Skin epidermis (tissue), 12 donors: ENCODE data around the gene HBS1L.

ENCODE experiments used
- H3K27ac ChIP-seq, 21 experiments: fragments of 200-600 bp; sonication (generic) in 11 of 21; one replicate each; pipeline ENCODE4 v1.5.0; 2020; ENCODE audit warnings: mild to moderate bottlenecking in 3 of 21, inconsistent platforms in 2 of 21, moderate library complexity in 2 of 21
- H3K4me3 ChIP-seq, 7 experiments: fragments of 200-600 bp; sonication (generic) in 2 of 7; one replicate each; pipeline ENCODE4 v1.5.0; 2020; ENCODE audit warnings: inconsistent platforms in 2 of 7, mild to moderate bottlenecking in 2 of 7, moderate library complexity in 1 of 7

The HBS1L gene

DNA sequence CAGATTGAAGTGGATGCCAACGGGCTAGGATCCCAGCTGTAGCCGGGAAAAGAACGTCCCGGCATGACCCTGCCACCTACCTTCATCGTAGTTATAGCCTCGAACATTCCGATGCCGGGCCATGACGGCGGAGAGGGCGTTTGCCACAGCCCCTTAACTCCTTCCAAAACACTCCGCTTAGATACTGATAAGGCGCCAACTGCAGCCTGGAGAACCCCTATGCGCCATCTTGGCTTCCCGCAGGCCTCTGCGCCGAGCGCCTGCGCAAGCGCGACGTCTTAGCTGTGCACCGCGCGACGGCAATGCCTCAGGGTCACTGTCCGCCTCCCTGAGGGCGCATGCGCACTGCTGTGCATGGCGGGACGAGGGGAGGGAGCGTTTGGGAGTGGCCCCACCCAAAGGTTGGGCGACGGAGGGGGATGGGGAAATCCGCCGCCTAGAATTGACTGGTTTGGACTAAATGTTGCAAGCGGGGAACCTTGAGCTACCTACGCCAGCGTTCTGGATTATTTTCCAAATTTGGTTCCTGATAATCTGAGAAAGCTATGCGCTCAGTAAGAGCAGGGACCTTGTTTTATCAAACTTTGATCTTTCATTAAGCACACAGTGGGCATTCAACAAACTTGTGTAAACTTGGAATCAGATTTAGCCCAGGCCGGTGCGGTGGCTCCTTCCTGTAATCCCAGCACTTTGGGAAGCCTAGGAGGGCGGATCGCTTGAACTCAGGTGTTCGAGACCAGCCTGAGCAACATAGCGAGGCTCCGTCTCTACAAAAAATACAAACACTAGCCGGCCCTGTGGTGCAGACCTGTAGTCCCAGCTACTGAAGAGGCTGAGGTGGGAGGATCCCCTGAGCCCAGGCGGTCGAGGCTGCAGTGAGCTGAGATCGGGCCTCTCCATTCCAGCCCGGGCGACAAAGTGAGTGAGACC, at the start of gene HBS1L:
Gene HBS1L (minus strand): TSS at position 254 of the 930 bp plus-strand sequence. CDS start 131 bp downstream, at position 123.
- Histone ChIP-seq H3K27ac (peak within 1 kb of the TSS; percentile 42 to 94 (median 85)), H3K4me3 (peak within 1 kb of the TSS; percentile 67 to 98 (median 89))

DNA sequence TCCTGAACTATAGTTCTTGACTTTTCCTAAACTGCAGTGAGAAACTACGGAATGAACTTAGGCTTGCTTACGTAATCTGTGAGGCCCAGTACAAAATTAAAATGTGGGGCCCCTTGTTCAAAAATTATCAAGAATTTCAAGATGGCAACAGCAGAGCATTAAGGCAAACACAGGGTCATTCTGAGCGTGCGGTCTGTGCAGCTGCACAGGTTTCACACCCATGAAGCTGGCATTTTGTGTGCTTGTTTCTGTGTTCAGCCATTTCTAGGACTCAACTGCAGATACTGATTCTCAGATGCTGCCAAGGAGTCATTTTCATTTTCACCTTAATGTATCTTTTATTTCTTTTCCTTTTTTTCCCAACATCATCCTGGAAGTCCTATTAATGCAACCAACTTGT, 49.6 kb upstream of the HBS1L start:
- no peak overlapping the region for H3K27ac ChIP-seq
- H3K4me3 ChIP-seq = no peak overlapping the region

DNA sequence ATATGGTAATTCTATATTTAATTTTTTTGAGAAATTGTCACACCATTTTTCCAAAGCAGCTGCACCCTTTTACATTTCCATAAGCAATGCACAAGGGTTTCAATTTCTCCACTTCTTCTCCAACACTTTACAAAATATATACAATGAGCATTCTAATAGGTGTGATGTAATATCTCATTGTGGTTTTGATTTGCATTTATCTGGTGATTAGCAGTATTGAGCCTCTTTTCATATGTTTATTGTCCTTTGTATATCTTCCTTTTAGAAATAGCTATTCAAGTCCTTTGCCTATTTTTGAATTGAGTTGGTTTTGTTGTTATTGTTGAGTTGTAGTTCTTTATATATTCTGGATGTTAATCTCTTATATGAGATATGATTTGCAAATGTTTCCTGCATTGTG, 47.6 kb upstream of the HBS1L start:
- Histone ChIP-seq H3K27ac (no peak overlapping the region), H3K4me3 (no peak overlapping the region)

DNA sequence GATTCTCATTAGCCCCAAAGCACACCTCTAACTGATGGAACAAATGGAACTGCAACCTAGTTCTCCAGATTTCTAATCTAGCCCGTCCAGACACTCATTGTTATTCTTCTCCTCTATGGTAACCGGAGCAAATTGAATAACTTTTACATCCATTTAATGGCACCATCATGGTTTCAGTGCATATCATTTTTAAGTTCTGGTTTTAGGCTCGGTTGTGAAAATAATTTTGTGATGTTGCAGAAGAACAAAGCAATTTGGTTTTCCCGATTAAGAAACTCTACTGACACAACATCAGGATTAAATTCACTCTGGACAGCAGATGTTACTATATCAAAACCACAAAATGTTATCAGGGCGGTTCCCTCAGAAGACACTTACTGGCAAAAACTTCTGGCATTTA, 42.5 kb upstream of the HBS1L start:
- Histone ChIP-seq H3K4me3 (no peak overlapping the region), H3K27ac (no peak overlapping the region)

DNA sequence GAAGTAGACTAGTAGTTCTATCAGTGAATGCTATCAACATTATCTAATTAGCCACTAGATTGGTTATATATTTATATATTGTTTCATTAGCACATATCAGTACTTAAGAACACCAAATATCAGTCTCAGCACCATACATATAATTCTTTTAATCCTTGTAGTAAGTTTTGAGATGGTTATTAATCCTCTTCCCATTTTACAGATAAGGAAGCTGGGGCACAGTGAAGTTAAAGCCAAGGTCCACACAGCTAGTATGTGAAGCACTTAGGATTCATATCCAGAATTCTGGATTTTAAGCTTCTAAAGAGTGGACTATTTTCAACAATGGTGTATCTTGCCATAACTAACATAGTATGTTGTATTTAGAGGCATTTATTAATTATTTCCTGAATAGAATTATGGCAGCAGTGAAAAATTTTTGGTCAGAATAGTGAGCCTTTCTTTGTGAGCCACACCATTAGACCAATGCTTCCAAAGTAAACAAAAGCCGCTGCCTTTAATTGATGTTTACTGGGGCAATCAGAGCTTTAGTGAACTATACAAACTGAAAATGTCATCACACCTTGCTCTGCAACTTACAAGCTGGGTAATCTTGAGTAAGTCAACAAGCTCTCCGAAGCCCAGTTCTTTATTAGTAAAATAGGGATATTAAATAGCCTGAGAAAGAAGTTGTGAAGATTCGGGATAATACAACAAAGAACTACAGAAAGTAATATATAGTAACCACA, 41.9 kb upstream of the HBS1L start:
- Histone ChIP-seq H3K27ac (no peak overlapping the region), H3K4me3 (no peak overlapping the region)

DNA sequence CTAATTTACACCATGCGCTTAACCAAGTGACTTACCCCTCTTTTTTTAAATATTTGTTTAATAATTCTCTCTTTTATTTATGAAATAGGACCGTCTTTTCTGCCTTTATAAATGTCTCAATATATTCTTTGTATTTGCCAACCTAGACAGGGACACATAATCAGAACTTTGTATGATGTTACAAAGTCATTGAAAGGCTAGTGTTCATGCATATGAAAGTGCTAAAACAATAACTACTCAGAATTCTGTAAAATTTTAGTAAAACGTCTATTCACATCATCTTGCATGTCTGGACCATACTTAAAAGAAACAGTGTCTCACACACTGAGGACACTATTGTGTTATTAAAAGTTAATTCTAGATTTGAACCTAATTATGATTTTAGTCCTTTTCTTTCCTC, 41.1 kb upstream of the HBS1L start:
- no peak overlapping the region for H3K4me3 ChIP-seq
- H3K27ac ChIP-seq = no peak overlapping the region

DNA sequence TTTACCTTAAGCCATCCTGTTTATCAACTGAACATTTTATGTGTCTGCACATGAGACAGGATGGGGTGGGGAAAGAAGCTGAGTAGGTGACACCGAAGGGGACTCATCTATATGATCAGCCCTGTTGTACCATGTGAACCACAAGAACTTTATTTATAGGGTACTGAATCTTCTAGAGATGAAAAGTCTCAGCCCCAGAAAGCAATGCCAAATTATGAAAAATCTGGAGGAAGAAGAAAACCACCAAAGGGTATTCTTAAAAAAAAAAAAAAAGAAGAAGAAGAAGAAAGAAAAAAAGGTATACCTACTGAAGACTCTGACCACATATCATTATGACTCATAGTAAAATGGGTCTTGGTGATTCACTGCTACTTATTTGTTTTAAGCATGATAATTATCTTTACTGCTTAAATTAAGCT, 39.8 kb upstream of the HBS1L start:
- H3K27ac ChIP-seq = peak overlapping the region in 1 of 21 experiments; percentile 27
- no peak overlapping the region for H3K4me3 ChIP-seq

DNA sequence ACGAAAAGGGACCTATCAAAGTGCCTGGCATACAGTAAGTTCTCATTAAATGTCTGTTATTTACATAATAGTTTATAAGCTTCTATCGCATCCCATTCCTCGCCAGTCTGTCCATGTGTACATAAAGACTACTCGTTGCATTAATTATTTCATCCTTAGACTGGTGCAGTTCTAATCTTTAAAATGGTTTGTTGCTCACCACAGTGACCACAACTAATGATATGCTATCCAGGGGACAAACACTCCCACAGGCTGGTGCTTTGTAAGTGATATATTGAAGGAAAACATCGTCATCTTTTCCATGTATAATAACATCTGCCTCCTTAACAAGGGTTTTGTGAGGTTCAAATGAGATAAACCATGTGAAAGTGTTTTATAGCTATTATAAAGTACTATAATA, 39.0 kb upstream of the HBS1L start:
- Histone ChIP-seq H3K4me3 (no peak overlapping the region), H3K27ac (peak overlapping the region in 1 of 21 experiments; percentile 27)

DNA sequence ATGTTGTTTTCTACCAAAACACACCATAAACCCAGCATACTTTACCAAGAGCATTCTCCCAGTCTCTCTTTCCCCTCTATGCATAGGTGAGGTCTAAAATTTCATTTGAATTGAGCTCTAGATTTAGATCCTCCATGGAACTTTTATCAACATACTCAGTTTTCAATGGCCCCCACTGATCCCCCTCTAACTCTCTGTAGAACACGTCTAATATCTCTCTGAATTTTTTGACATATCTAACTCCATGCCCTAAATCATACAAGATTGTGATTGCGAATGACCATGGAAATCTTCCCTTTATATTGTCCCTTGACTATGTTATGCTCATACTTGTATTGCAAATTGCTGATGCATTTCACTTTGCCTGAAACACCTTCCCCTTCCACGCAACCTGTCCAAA, 38.1 kb upstream of the HBS1L start:
- Histone ChIP-seq H3K4me3 (no peak overlapping the region), H3K27ac (no peak overlapping the region)

DNA sequence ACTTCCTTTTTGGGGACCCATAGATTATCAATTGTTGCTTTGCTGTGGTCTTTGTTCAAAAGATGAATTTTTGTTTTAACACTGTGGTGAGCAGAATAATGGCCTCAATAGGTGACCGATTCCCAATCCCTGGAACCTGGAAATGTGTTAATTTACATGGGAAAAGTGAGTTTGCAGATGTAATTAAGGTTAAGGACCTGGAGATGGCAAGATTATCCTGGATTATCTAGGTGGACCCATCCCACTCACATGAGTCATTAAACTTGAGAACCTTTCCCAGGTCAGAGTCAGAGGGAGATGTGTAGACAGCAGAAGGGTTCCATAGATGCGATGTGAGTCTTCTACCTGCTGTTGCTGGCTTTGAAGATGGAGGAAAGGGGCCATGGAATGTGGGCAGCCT, 36.2 kb upstream of the HBS1L start:
- Histone ChIP-seq H3K27ac (no peak overlapping the region), H3K4me3 (no peak overlapping the region)

DNA sequence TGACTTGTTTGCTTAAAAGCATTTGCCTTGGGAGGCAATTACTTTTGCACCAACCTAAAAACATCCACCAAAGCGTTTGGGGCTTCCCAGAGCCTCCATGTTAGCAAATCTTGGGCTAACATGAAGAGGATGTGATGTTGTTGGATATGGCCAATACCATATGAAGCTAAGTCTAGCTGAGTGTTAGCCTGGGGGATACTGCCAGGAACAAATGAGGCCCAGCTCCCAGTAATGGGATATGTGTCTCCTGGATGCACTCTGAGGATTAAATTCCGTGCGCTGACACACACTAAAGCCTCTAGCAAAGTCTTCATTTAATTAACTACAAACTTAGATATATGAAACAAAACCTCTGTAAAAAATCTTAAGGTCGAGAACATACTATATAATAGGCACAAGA, 35.3 kb upstream of the HBS1L start:
- H3K4me3 ChIP-seq = no peak overlapping the region
- no peak overlapping the region for H3K27ac ChIP-seq

DNA sequence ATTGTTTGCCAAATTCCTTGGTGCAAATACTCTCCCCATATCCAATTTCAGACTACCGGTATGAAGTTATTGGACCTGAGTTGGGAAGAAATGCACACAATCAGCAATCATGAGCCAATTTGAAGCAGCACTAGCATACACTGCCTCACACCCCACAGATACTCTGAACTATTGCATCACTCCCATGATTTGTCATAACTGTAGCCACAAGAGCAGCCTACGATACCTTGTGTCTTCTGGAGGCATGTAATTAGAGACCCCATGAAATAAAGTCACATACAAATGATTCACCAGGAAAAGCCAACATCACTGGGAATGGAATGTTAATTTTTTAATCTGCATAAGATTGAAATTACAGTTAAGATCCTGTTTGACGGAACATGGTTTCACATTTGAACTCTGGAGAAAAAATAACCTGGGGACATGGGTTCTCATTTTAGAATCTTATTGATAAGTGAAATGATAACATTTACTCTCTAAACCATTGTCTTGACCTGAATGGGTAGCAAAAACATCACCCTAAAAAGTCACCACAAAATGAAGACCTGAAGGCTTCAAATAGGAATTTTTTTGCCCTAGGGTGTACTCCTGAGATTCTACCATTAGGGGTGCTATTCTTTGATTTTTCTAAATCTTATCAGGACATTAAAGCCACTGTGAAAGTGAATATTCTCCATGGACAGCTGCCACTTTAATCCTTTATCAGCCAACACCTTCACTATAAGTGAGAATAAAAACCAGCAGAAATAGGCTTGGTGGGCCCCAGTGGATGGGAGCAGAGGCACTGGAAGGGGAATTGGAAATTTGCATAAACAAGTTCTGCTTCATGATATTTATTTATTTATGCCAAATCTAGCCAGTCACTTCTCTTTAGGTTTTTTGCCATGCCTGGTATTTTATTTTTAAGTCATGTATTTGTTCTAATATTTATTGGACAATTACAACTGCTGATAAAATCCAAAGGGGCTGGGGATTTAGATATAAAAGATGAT, 34.5 kb upstream of the HBS1L start:
- no peak overlapping the region for H3K27ac ChIP-seq
- peak overlapping the region in 2 of 7 experiments; percentile 7 to 8 for H3K4me3 ChIP-seq

DNA sequence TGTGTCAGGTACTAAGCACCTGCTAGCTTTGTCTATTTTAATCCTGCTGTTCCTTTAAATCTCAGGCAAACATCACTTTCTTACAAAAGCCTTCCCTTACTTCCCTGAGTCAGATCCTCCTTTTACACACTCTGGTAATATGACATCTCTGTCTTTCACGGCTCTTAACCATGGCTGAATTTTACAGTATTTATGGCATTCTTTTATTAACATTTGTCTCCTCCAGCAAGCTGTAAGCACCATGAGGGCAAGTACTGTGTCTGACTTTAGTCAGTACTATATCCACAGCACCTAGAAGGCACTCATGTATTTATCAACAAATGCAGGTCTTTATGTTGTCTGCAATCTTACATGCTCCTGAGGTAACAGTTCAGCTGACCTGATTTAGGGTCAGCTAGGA, 33.7 kb upstream of the HBS1L start:
- Histone ChIP-seq H3K27ac (peak overlapping the region in 1 of 21 experiments; percentile 23), H3K4me3 (no peak overlapping the region)

DNA sequence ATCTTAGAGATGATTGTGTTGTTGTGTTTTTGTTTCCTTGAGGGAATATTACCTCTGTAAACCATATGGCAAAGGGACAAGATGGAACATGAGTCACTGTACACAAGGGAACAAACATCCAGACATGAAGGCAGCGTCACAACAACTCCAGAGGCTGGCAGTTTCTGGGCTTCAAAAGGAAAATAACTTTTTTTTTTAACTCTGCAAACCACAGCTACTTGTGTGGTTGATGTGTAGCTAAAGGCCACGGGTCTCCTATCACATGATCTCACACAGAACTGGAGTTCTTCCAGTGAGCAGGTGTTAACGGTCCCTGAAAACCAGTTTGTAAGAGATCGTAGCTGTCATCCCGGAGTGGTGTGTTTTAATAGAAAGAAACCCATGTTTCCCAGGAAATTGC, 33.2 kb upstream of the HBS1L start:
- Histone ChIP-seq H3K4me3 (no peak overlapping the region), H3K27ac (peak overlapping the region in 4 of 21 experiments; percentile 23 to 48 (median 44))

DNA sequence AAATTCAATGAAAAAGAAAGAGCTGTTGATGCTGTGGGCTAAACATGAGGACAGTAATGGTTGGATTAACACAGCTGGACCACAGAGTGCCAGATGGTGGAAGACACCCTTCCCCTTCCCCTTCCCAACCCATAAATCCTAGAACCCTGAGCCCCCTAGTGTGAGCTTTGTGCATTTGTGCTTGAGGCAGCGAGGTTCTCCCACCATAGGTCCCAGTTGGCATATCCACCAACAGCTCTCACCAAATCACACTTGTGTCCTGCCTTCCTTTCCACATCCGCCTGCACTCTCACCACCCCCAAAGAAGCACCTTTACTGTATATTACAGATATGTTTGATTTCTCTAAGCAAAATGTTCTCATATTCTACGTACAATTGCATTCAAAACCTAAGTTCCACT, 32.8 kb upstream of the HBS1L start:
- no peak overlapping the region for H3K4me3 ChIP-seq
- peak overlapping the region in 4 of 21 experiments; percentile 23 to 48 (median 44) for H3K27ac ChIP-seq

DNA sequence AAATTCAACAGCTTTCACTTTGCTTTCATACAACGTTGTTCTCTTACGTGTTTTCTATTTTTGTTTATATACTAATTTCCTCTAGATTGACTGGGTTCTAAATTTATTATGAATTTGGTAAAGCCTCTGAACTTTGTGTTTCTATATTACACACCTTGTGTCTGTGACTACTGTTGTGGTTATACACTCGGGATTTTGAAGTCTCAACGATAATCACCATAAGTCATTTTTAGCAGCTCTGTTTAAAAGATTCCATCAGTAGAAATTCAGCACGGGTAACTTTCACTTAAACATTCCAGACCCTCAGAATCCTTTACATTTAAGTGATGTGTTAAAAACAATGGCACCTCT, 31.8 kb upstream of the HBS1L start:
- Histone ChIP-seq H3K27ac (peak overlapping the region in 1 of 21 experiments; percentile 44), H3K4me3 (no peak overlapping the region)

DNA sequence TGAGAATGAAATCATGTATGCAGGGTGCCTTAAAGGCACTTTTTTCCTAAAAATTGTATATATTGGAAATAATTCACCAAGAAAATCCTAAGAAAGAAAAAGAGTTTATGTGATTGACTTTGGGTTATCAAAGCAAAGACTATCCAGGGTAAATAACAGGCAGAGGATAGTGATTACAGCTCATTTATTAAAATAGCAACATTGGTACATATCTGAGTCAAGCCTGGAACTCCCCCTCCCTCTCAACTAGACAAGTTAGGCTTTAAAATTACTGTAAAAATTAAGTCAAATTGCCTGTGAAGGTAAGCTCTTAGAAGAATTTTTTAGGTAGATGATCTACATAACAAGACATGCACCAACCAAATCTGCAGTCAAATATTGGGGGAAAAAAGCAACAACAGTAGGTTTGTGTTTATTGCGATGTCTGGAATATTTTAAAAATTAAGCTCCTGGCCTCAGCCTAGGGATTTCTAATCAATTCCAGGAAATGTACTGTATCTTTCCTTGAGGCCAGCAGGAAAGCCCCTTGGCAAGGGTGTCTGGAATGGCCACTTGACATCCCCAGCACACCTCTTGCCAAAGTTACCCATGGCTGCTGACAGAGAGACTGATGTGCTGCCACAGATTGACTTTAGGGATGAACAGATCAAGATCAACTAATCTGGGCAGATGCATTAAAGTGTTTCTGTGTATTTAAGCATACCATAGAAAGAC, 31.2 kb upstream of the HBS1L start:
- Histone ChIP-seq H3K4me3 (no peak overlapping the region), H3K27ac (peak overlapping the region in 1 of 21 experiments; percentile 44)

DNA sequence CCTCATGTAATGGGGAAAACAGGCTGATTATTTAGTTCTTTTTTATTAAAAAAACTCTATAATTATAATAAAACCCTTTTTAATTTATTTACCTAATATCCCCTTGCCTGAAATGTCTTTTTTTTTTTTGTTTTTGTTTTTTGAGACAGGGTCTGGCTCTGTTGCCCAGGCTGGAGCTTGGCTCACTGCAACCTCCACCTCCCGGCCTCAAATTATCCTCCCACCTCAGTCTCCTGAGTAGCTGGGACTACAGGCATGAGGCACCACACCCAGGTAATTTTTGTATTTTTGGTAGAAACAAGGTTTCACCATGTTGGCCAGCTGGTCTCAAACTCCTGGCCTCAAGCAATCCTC, 30.3 kb upstream of the HBS1L start:
- H3K27ac ChIP-seq = no peak overlapping the region
- no peak overlapping the region for H3K4me3 ChIP-seq
